Fibroblast of skin of abdomen (primary cell): ENCODE measurements around the gene RIPOR1. TPM values are rescaled to one million over a fixed set of nuclear protein-coding genes. Genes with fewer than 3 reads are reported as not detected.
"Not testable (repeated sequence)": the region's sequence is repeated elsewhere in the genome, so short reads cannot be mapped to it uniquely, and the experiment has no call there.

Experiments
- DNase-seq: peaks from one replicate; pipeline ENCODE4 v3.0.0-alpha.2; 2013
- polyA plus RNA-seq, 2 experiments: library from polyadenylated mRNA; unstranded; fragments of 120-200 nt; gene quantifications; one replicate each; pipeline ENCODE4 v1.2.1, GENCODE V29; 2013; ENCODE audit not compliant: insufficient read length in 2 of 2

The RIPOR1 gene
- 42.2 TPM for polyA plus RNA-seq (2013, experiment 1 of 2; ENCODE audit: insufficient read length)
- 45.2 TPM for polyA plus RNA-seq (2013, experiment 2 of 2; ENCODE audit: insufficient read length)

- peak; percentile 31 for DNase-seq
Observed at GRCh38 chr16:67528222-67528869, at the start of gene RIPOR1. TSS of gene RIPOR1 (plus strand) at chr16:67528829. CDS start at chr16:67538447, 9,618 bp downstream.

- DNase-seq = peak; percentile 96
Observed at GRCh38 chr16:67480833-67481560, 47.6 kb upstream of the RIPOR1 start, which contains the start of gene ATP6V0D1. TSS of gene ATP6V0D1 (minus strand) at chr16:67481157. CDS start at chr16:67481086, 71 bp downstream.

GRCh38 chr16:67481561-67482232, 46.9 kb upstream of the RIPOR1 start:
- peak; percentile 43 for DNase-seq

- DNase-seq = no peak
Observed at GRCh38 chr16:67482233-67482924, 46.2 kb upstream of the RIPOR1 start.

GRCh38 chr16:67483150-67483549, 45.5 kb upstream of the RIPOR1 start, which contains the start of gene AGRP:
TSS of gene AGRP (minus strand) at chr16:67483547. CDS start at chr16:67483398, 149 bp downstream.
- no peak for DNase-seq

- no peak for DNase-seq
Observed at GRCh38 chr16:67483731-67484525, 44.7 kb upstream of the RIPOR1 start.

- DNase-seq = no peak
Observed at GRCh38 chr16:67486805-67487204, 41.8 kb upstream of the RIPOR1 start.

- DNase-seq = not testable (repeated sequence)
Observed at GRCh38 chr16:67487561-67487960, 41.1 kb upstream of the RIPOR1 start.

GRCh38 chr16:67489401-67490083, 39.1 kb upstream of the RIPOR1 start:
- DNase-seq = no peak

- no peak for DNase-seq
Observed at GRCh38 chr16:67490335-67491096, 38.1 kb upstream of the RIPOR1 start.

- no peak for DNase-seq
Observed at GRCh38 chr16:67499106-67499505, 29.5 kb upstream of the RIPOR1 start.

- no peak for DNase-seq
Observed at GRCh38 chr16:67504031-67505021, 24.3 kb upstream of the RIPOR1 start.

- no peak for DNase-seq
Observed at GRCh38 chr16:67506468-67506867, 22.2 kb upstream of the RIPOR1 start.

- DNase-seq = no peak
Observed at GRCh38 chr16:67509016-67509415, 19.6 kb upstream of the RIPOR1 start.

- DNase-seq = not testable (repeated sequence)
Observed at GRCh38 chr16:67513892-67514291, 14.7 kb upstream of the RIPOR1 start.

GRCh38 chr16:67514382-67514828, 14.2 kb upstream of the RIPOR1 start:
- DNase-seq = peak; percentile 79

- DNase-seq = peak; percentile 78
Observed at GRCh38 chr16:67516296-67517154, 12.1 kb upstream of the RIPOR1 start.

- DNase-seq = no peak
Observed at GRCh38 chr16:67517155-67517445, 11.5 kb upstream of the RIPOR1 start.
